NT2/D1 (cell line): ENCODE measurements around the gene SLCO3A1.

Source experiments
- DNase-seq: peaks from one replicate; pipeline ENCODE4 v3.0.0-alpha.2; 2011; ENCODE audit warnings: low read depth, low spot score
- H3K27me3 ChIP-seq: 2 replicates; pipeline ENCODE4 v1.6.0; 2011; ENCODE audit warnings: mild to moderate bottlenecking; ENCODE audit not compliant: insufficient read length, insufficient read depth
- H3K36me3 ChIP-seq: 2 replicates; pipeline ENCODE4 v1.6.1; 2011; ENCODE audit warnings: mild to moderate bottlenecking, low read length, mixed read lengths; ENCODE audit not compliant: insufficient read depth, insufficient read length
- H3K4me1 ChIP-seq: 2 replicates; pipeline ENCODE4 v1.5.1; 2011; ENCODE audit not compliant: insufficient read depth, insufficient read length
- H3K4me3 ChIP-seq: 2 replicates; pipeline ENCODE4 v1.5.1; 2011; ENCODE audit warnings: low read depth; ENCODE audit not compliant: insufficient read length
- H3K9ac ChIP-seq: 2 replicates; pipeline ENCODE4 v1.6.0; 2011; ENCODE audit warnings: low read depth; ENCODE audit not compliant: insufficient read length
- H3K9me3 ChIP-seq: 2 replicates; pipeline ENCODE4 v1.5.1; 2011; ENCODE audit warnings: mild to moderate bottlenecking, low read length; ENCODE audit not compliant: insufficient read depth
- SUZ12 ChIP-seq: IDR thresholded peaks from 2 replicates; pipeline ENCODE4 v1.6.1; 2011; ENCODE audit not compliant: insufficient read length, insufficient read depth; ENCODE audit errors: extremely low read depth
- YY1 ChIP-seq: IDR thresholded peaks from 2 replicates; pipeline ENCODE4 v1.6.1; 2011; ENCODE audit not compliant: insufficient read length, insufficient read depth
- ZNF274 ChIP-seq: IDR thresholded peaks from 2 replicates; pipeline ENCODE4 v1.6.1; 2011; ENCODE audit warnings: mild to moderate bottlenecking, low read depth, low read length

Gene SLCO3A1

DNA sequence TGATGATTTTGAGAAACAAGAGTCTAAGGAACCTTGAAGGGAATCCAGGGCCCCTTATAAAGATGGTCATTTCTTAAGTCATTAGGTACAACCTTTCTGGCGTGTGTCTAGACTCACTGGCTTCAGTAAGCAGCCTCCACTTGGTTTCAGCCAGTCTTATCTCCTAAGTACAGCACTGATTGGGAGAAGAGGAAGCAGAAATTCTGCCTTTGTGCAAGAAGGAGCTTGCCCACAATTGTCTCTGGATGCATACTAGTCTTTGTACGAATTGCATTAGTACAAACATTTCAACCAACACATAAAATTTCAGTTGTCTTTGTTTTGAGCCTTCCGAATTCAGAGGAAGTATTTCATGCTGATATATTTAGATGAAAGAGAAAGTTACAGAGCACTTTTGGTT, 139.4 kb downstream of the SLCO3A1 start:
- TF ChIP-seq ZNF274 = no peak
- TF ChIP-seq YY1 = no peak
- no peak for TF ChIP-seq SUZ12
- H3K4me3 ChIP-seq = no peak overlapping the region
- H3K9ac ChIP-seq = no peak overlapping the region
- H3K36me3 ChIP-seq = no peaks in the 10 kb centered on the region
- H3K4me1 ChIP-seq = peaks cover 3% of the 10 kb centered on the region
- H3K9me3 ChIP-seq = no peaks in the 10 kb centered on the region
- DNase-seq = no peak
- H3K27me3 ChIP-seq = no peaks in the 10 kb centered on the region

- no peak for DNase-seq
- no peaks in the 10 kb centered on the region for H3K27me3 ChIP-seq
- no peaks in the 10 kb centered on the region for H3K9me3 ChIP-seq
- H3K4me3 ChIP-seq = no peak overlapping the region
- H3K4me1 ChIP-seq = peaks cover 3% of the 10 kb centered on the region
- no peak for TF ChIP-seq YY1
- no peak for TF ChIP-seq SUZ12
- no peak for TF ChIP-seq ZNF274
- H3K9ac ChIP-seq = no peak overlapping the region
- H3K36me3 ChIP-seq = no peaks in the 10 kb centered on the region
Observed at GRCh38 chr15:91995146-91995545, 141.6 kb downstream of the SLCO3A1 start.

DNA sequence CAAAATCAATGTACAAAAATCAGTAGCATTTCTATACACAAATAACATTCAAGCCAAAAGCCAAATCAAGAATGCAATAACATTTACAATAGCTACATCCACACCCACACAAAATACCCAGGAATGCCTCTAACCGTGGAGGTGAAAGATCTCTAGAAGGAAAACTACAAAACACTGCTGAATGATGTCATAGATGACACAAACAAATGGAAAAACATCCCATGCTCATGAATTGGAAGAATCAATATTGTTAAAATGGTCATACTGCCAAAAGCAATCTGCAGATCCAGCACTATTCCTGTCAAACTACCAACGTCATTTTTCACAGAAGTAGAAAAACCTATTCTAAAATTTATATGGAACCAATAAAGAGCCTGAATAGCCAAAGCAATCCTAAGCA, 143.7 kb downstream of the SLCO3A1 start:
- H3K9me3 ChIP-seq = no peaks in the 10 kb centered on the region
- no peak overlapping the region for H3K4me3 ChIP-seq
- DNase-seq = no peak
- H3K36me3 ChIP-seq = no peaks in the 10 kb centered on the region
- no peak overlapping the region for H3K9ac ChIP-seq
- no peaks in the 10 kb centered on the region for H3K27me3 ChIP-seq
- TF ChIP-seq YY1 = no peak
- TF ChIP-seq SUZ12 = no peak
- TF ChIP-seq ZNF274 = no peak
- peaks cover 3% of the 10 kb centered on the region for H3K4me1 ChIP-seq

DNA sequence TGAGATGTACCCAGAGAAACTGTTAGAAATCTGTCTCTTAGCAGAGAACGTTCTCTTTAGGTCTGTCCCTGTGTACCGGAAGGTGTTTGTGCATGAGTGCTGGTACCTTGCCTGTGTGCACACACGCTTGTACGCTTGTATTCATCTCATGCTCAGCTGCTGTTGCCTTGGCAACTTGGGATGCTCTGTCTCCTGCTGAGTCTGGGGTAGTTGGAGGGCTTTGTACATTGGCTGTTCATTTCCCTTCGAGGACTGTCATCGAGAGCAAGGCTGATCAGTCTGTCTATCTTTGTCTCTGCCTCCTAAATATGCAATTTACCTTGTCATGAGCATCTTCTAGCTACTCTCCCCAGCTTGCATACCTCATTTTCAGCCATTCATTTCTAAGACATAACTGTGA, 147.2 kb downstream of the SLCO3A1 start:
- no peak for TF ChIP-seq SUZ12
- TF ChIP-seq ZNF274 = no peak
- TF ChIP-seq YY1 = no peak
- H3K9me3 ChIP-seq = no peaks in the 10 kb centered on the region
- no peaks in the 10 kb centered on the region for H3K27me3 ChIP-seq
- no peak overlapping the region for H3K4me3 ChIP-seq
- H3K4me1 ChIP-seq = peaks cover 3% of the 10 kb centered on the region
- H3K9ac ChIP-seq = no peak overlapping the region
- H3K36me3 ChIP-seq = no peaks in the 10 kb centered on the region
- no peak for DNase-seq

GRCh38 chr15:92001307-92001706, 147.8 kb downstream of the SLCO3A1 start:
- no peak for DNase-seq
- Histone ChIP-seq H3K9ac (no peak overlapping the region), H3K9me3 (no peaks in the 10 kb centered on the region), H3K27me3 (no peaks in the 10 kb centered on the region), H3K4me3 (no peak overlapping the region), H3K4me1 (peaks cover 3% of the 10 kb centered on the region), H3K36me3 (no peaks in the 10 kb centered on the region)
- TF ChIP-seq YY1 (no peak), ZNF274 (no peak), SUZ12 (no peak)

- H3K9me3 ChIP-seq = no peaks in the 10 kb centered on the region
- TF ChIP-seq YY1 (no peak), ZNF274 (no peak), SUZ12 (no peak)
- no peak for DNase-seq
Observed at GRCh38 chr15:92002666-92003065, 149.2 kb downstream of the SLCO3A1 start.

DNA sequence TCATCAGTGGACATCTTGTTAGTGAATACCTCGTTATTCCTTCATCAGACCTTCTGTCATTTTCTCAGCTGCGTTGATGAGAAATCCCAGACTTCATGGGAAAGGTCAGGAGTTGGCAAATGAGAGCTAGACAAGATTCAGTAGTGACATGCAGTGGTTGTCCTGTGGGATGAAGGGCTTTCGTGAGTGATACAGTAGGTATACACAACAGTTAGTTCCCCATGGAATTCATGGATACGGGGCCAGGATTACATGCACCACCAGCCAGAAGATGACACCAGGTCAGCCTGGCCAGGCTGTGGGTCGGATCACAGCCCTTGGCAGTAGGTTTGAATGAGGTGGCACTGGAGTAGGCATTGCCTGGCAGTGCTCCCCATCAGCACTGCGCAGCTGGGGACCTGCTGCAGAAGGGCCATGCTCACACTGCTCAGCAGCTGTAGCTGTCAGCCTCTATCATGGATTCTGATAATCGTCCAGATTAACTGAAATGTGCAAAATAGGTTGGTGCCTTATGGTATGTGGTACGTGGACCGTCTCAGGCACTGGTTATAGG, 150.1 kb downstream of the SLCO3A1 start:
- Histone ChIP-seq H3K9ac (no peak overlapping the region), H3K4me1 (peaks cover 3% of the 10 kb centered on the region), H3K36me3 (no peaks in the 10 kb centered on the region), H3K9me3 (no peaks in the 10 kb centered on the region), H3K4me3 (no peak overlapping the region), H3K27me3 (no peaks in the 10 kb centered on the region)
- DNase-seq = no peak
- TF ChIP-seq ZNF274 (no peak), SUZ12 (no peak), YY1 (no peak)

More at GRCh38 chr15:92002666-92003065, 149.2 kb downstream of the SLCO3A1 start:
- Histone ChIP-seq H3K36me3 (no peaks in the 10 kb centered on the region), H3K9ac (no peak overlapping the region), H3K27me3 (no peaks in the 10 kb centered on the region), H3K4me3 (no peak overlapping the region), H3K4me1 (peaks cover 3% of the 10 kb centered on the region)

- Histone ChIP-seq H3K9ac (no peak overlapping the region), H3K4me1 (peaks cover 3% of the 10 kb centered on the region), H3K36me3 (no peaks in the 10 kb centered on the region), H3K4me3 (no peak overlapping the region), H3K27me3 (no peaks in the 10 kb centered on the region), H3K9me3 (no peaks in the 10 kb centered on the region)
- no peak for TF ChIP-seq YY1
- DNase-seq = no peak
Observed at GRCh38 chr15:92005154-92005553, 151.6 kb downstream of the SLCO3A1 start.
